DOHH2 (cell line): ENCODE measurements around the gene SIAH2.

Experiments used
- H3F3A ChIP-seq: fragments of 200-600 bp; sonication (generic), shearing (Covaris generic); 2 replicates; pipeline ENCODE4 v1.6.0; 2016; ENCODE audit warnings: antibody characterized with exemption, mild to moderate bottlenecking; ENCODE audit not compliant: control insufficient read depth, insufficient read depth
- H3K27ac ChIP-seq: fragments of 200-600 bp; sonication (generic); 2 replicates; pipeline ENCODE4 v1.5.1; 2014; ENCODE audit warnings: low read depth, mild to moderate bottlenecking, low read length, moderate library complexity
- H3K27me3 ChIP-seq: fragments of 200-600 bp; sonication (generic); 2 replicates; pipeline ENCODE4 v1.6.1; 2014; ENCODE audit warnings: mild to moderate bottlenecking, low read length, mixed read lengths; ENCODE audit not compliant: control insufficient read depth
- H3K36me3 ChIP-seq: fragments of 200-600 bp; sonication (generic); 2 replicates; pipeline ENCODE4 v1.6.1; 2014; ENCODE audit warnings: mild to moderate bottlenecking, low read length, moderate library complexity, mixed read lengths; ENCODE audit not compliant: control insufficient read depth
- H3K4me1 ChIP-seq: fragments of 200-600 bp; sonication (generic); 2 replicates; pipeline ENCODE4 v1.6.1; 2014; ENCODE audit warnings: mild to moderate bottlenecking, low read length, mixed read lengths; ENCODE audit not compliant: control insufficient read depth
- H3K4me2 ChIP-seq: fragments of 200-600 bp; sonication (generic); 2 replicates; pipeline ENCODE4 v1.6.0; 2014; ENCODE audit warnings: mild to moderate bottlenecking, low read length, moderate library complexity
- H3K4me3 ChIP-seq: fragments of 200-600 bp; sonication (generic); 2 replicates; pipeline ENCODE4 v1.5.1; 2014; ENCODE audit warnings: mild to moderate bottlenecking, low read length, mixed read lengths
- H3K79me2 ChIP-seq: fragments of 200-600 bp; sonication (generic); 2 replicates; pipeline ENCODE4 v1.6.1; 2014; ENCODE audit warnings: mild to moderate bottlenecking, low read length, mixed read lengths; ENCODE audit not compliant: control insufficient read depth
- H3K9me2 ChIP-seq: fragments of 200-600 bp; sonication (generic); replicated peaks from 2 replicates; pipeline ENCODE4 v1.6.1; 2014; ENCODE audit warnings: mild to moderate bottlenecking, low read length, mixed read lengths; ENCODE audit not compliant: control insufficient read depth
- H3K9me3 ChIP-seq: fragments of 200-600 bp; sonication (generic); 2 replicates; pipeline ENCODE4 v1.6.1; 2014; ENCODE audit warnings: antibody characterized with exemption, low read length, mixed read lengths; ENCODE audit not compliant: control insufficient read depth, insufficient read depth
- H4K20me1 ChIP-seq: fragments of 200-600 bp; sonication (generic); 2 replicates; pipeline ENCODE4 v1.6.0; 2014; ENCODE audit warnings: low read depth, mild to moderate bottlenecking, antibody characterized with exemption, low read length, moderate library complexity; ENCODE audit not compliant: control insufficient read depth, insufficient read depth
- CTCF ChIP-seq: fragments of 200-600 bp; sonication (generic); IDR thresholded peaks from one replicate; pipeline ENCODE4 v1.5.1; 2014; ENCODE audit warnings: antibody characterized with exemption, mild to moderate bottlenecking, low read depth, low read length; ENCODE audit not compliant: poor library complexity, severe bottlenecking
- EZH2phosphoT487 ChIP-seq: fragments of 200-600 bp; sonication (generic); IDR thresholded peaks from 2 replicates; pipeline ENCODE4 v1.6.1; 2017; ENCODE audit warnings: borderline replicate concordance, mild to moderate bottlenecking, antibody characterized with exemption, low read length, moderate library complexity, mixed read lengths

Gene SIAH2

DNA sequence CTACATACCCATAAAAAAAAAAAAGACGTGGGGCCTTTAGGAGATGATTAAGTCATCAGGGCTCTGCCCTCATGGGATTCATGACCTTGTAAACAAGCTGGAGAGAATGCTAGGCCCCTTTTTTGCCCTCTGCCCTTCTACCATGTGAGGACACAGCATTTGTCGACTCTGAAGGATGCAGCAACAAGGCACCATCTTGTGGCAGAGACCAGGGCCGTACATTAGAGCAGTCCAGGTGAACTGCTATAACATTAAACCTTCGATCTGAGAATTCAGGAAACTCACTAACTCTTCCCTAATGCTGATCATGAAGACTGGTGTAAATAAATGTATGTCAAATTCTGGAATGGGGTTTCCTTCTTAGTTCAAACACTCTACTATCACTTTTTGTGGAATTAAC lies 30.7 kb upstream of the SIAH2 start:
- Histone ChIP-seq H3K79me2 (no peaks in the 10 kb centered on the region), H3K4me2 (no peak overlapping the region), H4K20me1 (no peaks in the 10 kb centered on the region), H3K36me3 (no peaks in the 10 kb centered on the region), H3K9me3 (no peaks in the 10 kb centered on the region), H3K27ac (no peak overlapping the region), H3K4me3 (no peak overlapping the region), H3K4me1 (peaks cover 21% of the 10 kb centered on the region), H3K27me3 (peaks cover 13% of the 10 kb centered on the region), H3F3A (0 out of 2 replicates have a peak, but pooled peaks cover 3% of the 10 kb centered on the region), H3K9me2 (no peaks in the 10 kb centered on the region)
- TF ChIP-seq EZH2phosphoT487 (no peak), CTCF (no peak)

- no peak overlapping the region for H3K4me3 ChIP-seq
- no peak for TF ChIP-seq EZH2phosphoT487
- no peak for TF ChIP-seq CTCF
Measured at GRCh38 chr3:150790629-150791028, 27.7 kb upstream of the SIAH2 start.

DNA sequence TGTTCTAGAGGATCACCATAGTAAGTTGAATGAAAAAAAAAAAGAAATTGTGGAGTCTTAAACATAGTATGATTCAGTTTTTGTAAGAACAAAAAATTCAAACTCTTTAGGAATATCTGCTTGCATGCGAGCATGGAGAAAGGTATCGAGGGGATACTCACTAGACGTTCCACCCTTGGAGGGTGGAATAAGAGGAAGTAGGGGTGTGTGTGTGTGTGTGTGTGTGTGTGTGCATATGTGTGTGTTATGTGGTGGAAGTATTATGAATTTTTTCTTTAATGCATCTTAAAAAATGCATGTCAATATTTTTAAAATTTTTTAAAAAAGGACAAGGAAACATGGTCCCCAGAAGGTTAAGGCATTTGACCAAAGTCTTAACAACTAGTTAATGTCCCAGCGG lies 26.5 kb upstream of the SIAH2 start:
- Histone ChIP-seq H4K20me1 (no peaks in the 10 kb centered on the region), H3K9me3 (no peaks in the 10 kb centered on the region), H3K79me2 (no peaks in the 10 kb centered on the region), H3K9me2 (no peaks in the 10 kb centered on the region), H3K4me2 (no peak overlapping the region), H3K4me3 (no peak overlapping the region), H3K36me3 (no peaks in the 10 kb centered on the region), H3K27me3 (peaks cover 25% of the 10 kb centered on the region), H3F3A (no peaks in the 10 kb centered on the region), H3K27ac (no peak overlapping the region), H3K4me1 (peaks cover 6% of the 10 kb centered on the region; the same call in 1 of the 2 replicates)
- no peak for TF ChIP-seq EZH2phosphoT487
- TF ChIP-seq CTCF: no peak

More at GRCh38 chr3:150790629-150791028, 27.7 kb upstream of the SIAH2 start:
- Histone ChIP-seq H3K36me3 (no peaks in the 10 kb centered on the region), H3K27ac (no peak overlapping the region), H3F3A (no peaks in the 10 kb centered on the region), H3K4me1 (peaks cover 6% of the 10 kb centered on the region; the same call in 1 of the 2 replicates), H3K4me2 (no peak overlapping the region), H3K79me2 (no peaks in the 10 kb centered on the region), H3K9me3 (no peaks in the 10 kb centered on the region), H4K20me1 (no peaks in the 10 kb centered on the region), H3K9me2 (no peaks in the 10 kb centered on the region), H3K27me3 (peaks cover 25% of the 10 kb centered on the region)
